Neural progenitor cell (in vitro differentiated cells): ENCODE data around the gene NUBPL. TPM values are rescaled to one million over a fixed set of nuclear protein-coding genes. Genes with fewer than 3 reads are reported as not detected.

Experiments
- DNase-seq: peaks from one replicate; pipeline ENCODE4 v3.0.0-alpha.2; 2016; ENCODE audit warnings: low spot score
- H2AFZ ChIP-seq: fragments of 200-600 bp; sonication (generic); replicated peaks from 2 replicates; pipeline ENCODE4 v1.6.1; 2016; ENCODE audit warnings: antibody characterized with exemption
- H3F3A ChIP-seq: fragments of 200-600 bp; sonication (generic); 2 replicates; pipeline ENCODE4 v1.6.1; 2016; ENCODE audit warnings: antibody characterized with exemption, low read depth
- H3K27ac ChIP-seq: fragments of 200-600 bp; sonication (generic); 2 replicates; pipeline ENCODE4 v1.5.1; 2016; ENCODE audit warnings: mild to moderate bottlenecking
- H3K27me3 ChIP-seq: fragments of 200-600 bp; sonication (generic); 2 replicates; pipeline ENCODE4 v1.6.1; 2016; ENCODE audit warnings: mild to moderate bottlenecking, moderate library complexity
- H3K36me3 ChIP-seq: fragments of 200-600 bp; sonication (generic); 2 replicates; pipeline ENCODE4 v1.5.1; 2016
- H3K4me1 ChIP-seq: fragments of 200-600 bp; sonication (generic); 2 replicates; pipeline ENCODE4 v1.6.1; 2016; ENCODE audit warnings: mixed run types
- H3K4me2 ChIP-seq: fragments of 200-600 bp; sonication (generic); 2 replicates; pipeline ENCODE4 v1.6.1; 2016
- H3K4me3 ChIP-seq: fragments of 200-600 bp; sonication (generic); 2 replicates; pipeline ENCODE4 v1.5.1; 2016
- H3K79me2 ChIP-seq: fragments of 200-600 bp; sonication (generic); 2 replicates; pipeline ENCODE4 v1.6.1; 2016; ENCODE audit warnings: low read depth
- H3K9ac ChIP-seq: fragments of 200-600 bp; sonication (generic); 2 replicates; pipeline ENCODE4 v1.6.1; 2016
- H3K9me3 ChIP-seq: fragments of 200-600 bp; sonication (generic); 2 replicates; pipeline ENCODE4 v1.5.1; 2016; ENCODE audit warnings: low read depth
- H4K20me1 ChIP-seq: fragments of 200-600 bp; sonication (generic); 2 replicates; pipeline ENCODE4 v1.6.1; 2016; ENCODE audit warnings: low read depth
- H3K27ac Mint-ChIP-seq: 3 replicates; pipeline ENCODE4 v1.8.0; 2021; ENCODE audit warnings: mixed read lengths
- H3K27me3 Mint-ChIP-seq: 2 replicates; pipeline ENCODE4 v1.8.0; 2022; ENCODE audit warnings: low read depth, mild to moderate bottlenecking, inconsistent platforms, moderate library complexity, mixed read lengths; ENCODE audit not compliant: insufficient read depth
- H3K36me3 Mint-ChIP-seq: 3 replicates; pipeline ENCODE4 v1.8.0; 2021; ENCODE audit warnings: mixed read lengths
- H3K4me1 Mint-ChIP-seq: 3 replicates; pipeline ENCODE4 v1.8.0; 2021; ENCODE audit warnings: mixed read lengths
- H3K4me3 Mint-ChIP-seq: 3 replicates; pipeline ENCODE4 v1.8.0; 2021; ENCODE audit warnings: mild to moderate bottlenecking, moderate library complexity, mixed read lengths
- H3K9me3 Mint-ChIP-seq: 3 replicates; pipeline ENCODE4 v1.8.0; 2020; ENCODE audit warnings: mixed read lengths
- EZH2 ChIP-seq: fragments of 200-600 bp; sonication (generic); IDR thresholded peaks from 2 replicates; pipeline ENCODE4 v1.6.1; 2017; ENCODE audit warnings: antibody characterized with exemption, mild to moderate bottlenecking, moderate library complexity
- EZH2phosphoT487 ChIP-seq: fragments of 200-600 bp; sonication (generic); IDR thresholded peaks from 2 replicates; pipeline ENCODE4 v1.6.1; 2017; ENCODE audit warnings: antibody characterized with exemption
- total RNA-seq: library from RNA; depleted of rRNA; stranded (reverse); fragments of >200 nt; gene quantifications from 2 replicates; pipeline ENCODE4 v1.2.3, GENCODE V29; 2015; ENCODE audit warnings: low replicate concordance
- TF ChIP-seq, protein P1 (sequence below): fragments of 200-600 bp; sonication (generic); IDR thresholded peaks from 2 replicates; pipeline ENCODE4 v1.5.1; 2017; ENCODE audit warnings: antibody characterized with exemption, mild to moderate bottlenecking

Gene NUBPL
- total RNA-seq, 1 donor from 2014 or later = 29.3 TPM

DNA sequence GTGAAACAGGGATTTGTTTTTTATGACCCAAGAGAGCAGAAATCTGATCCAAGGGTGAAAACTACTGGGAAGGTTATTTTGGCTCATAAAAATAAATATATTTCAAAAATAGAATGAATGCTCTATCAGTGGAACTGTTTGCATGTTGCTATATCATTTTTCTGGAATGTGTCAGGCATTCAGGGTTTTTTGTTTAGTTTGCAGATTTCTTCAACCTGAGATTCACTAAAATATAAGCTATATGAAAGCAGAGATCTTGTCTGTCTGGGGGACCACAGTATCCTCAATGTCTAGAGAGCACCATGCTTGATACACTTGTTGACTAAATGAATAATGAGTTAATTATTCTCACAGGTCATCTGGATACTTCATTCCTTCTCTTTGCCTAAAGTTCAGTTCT is 165.1 kb downstream of the NUBPL start:
- Histone ChIP-seq H3K27me3 (no peaks in the 10 kb centered on the region), H3K36me3 (no peaks in the 10 kb centered on the region), H3K4me2 (no peak overlapping the region), H3F3A (no peaks in the 10 kb centered on the region), H3K4me1 (no peaks in the 10 kb centered on the region), H4K20me1 (no peaks in the 10 kb centered on the region), H3K79me2 (no peaks in the 10 kb centered on the region), H2AFZ (no peak overlapping the region), H3K9me3 (no peaks in the 10 kb centered on the region), H3K27ac (no peak overlapping the region), H3K9ac (no peak overlapping the region), H3K4me3 (no peak overlapping the region)
- no peaks in the 10 kb centered on the region for H3K4me1 Mint-ChIP-seq
- peaks cover 3% of the 10 kb centered on the region for H3K27me3 Mint-ChIP-seq
- no peak overlapping the region for H3K27ac Mint-ChIP-seq
- no peak for DNase-seq
- H3K36me3 Mint-ChIP-seq = peaks cover 10% of the 10 kb centered on the region
- peaks cover 11% of the 10 kb centered on the region for H3K9me3 Mint-ChIP-seq
- no peak overlapping the region for H3K4me3 Mint-ChIP-seq
- TF ChIP-seq EZH2 = no peak
- no peak for TF ChIP-seq EZH2phosphoT487
- TF ChIP-seq, protein P1, sequence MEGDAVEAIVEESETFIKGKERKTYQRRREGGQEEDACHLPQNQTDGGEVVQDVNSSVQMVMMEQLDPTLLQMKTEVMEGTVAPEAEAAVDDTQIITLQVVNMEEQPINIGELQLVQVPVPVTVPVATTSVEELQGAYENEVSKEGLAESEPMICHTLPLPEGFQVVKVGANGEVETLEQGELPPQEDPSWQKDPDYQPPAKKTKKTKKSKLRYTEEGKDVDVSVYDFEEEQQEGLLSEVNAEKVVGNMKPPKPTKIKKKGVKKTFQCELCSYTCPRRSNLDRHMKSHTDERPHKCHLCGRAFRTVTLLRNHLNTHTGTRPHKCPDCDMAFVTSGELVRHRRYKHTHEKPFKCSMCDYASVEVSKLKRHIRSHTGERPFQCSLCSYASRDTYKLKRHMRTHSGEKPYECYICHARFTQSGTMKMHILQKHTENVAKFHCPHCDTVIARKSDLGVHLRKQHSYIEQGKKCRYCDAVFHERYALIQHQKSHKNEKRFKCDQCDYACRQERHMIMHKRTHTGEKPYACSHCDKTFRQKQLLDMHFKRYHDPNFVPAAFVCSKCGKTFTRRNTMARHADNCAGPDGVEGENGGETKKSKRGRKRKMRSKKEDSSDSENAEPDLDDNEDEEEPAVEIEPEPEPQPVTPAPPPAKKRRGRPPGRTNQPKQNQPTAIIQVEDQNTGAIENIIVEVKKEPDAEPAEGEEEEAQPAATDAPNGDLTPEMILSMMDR = no peak

DNA sequence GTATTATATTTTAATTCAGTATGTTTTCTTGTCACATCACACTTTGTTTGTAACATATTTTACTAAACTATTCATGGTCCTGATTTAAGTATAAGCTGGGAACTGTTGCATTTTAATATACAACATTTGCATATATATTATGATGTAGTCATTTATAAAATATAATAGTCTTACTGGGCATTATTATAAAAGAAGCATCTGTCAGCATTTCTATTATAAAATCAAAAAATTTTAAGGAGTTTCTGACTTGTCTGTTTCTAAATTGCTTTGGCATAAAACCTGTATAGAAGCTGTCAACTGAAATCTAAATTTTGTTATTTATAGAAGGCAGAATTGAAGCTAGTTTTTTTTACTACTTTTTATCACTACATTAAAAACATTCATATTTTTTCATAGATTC is 166.6 kb downstream of the NUBPL start:
- no peak for TF ChIP-seq EZH2
- TF ChIP-seq, protein P1 = no peak
- no peak for TF ChIP-seq EZH2phosphoT487
- Histone ChIP-seq H4K20me1 (no peaks in the 10 kb centered on the region), H3K79me2 (no peaks in the 10 kb centered on the region), H3K36me3 (no peaks in the 10 kb centered on the region), H3K27me3 (no peaks in the 10 kb centered on the region), H3K4me2 (no peak overlapping the region), H3K4me1 (no peaks in the 10 kb centered on the region), H3F3A (no peaks in the 10 kb centered on the region), H2AFZ (no peak overlapping the region), H3K27ac (no peak overlapping the region), H3K4me3 (no peak overlapping the region), H3K9me3 (no peaks in the 10 kb centered on the region), H3K9ac (no peak overlapping the region)
- no peak overlapping the region for H3K27ac Mint-ChIP-seq
- no peaks in the 10 kb centered on the region for H3K27me3 Mint-ChIP-seq
- H3K4me1 Mint-ChIP-seq = no peaks in the 10 kb centered on the region
- peaks cover 11% of the 10 kb centered on the region for H3K9me3 Mint-ChIP-seq
- DNase-seq = no peak
- peaks cover 8% of the 10 kb centered on the region for H3K36me3 Mint-ChIP-seq
- no peak overlapping the region for H3K4me3 Mint-ChIP-seq

DNA sequence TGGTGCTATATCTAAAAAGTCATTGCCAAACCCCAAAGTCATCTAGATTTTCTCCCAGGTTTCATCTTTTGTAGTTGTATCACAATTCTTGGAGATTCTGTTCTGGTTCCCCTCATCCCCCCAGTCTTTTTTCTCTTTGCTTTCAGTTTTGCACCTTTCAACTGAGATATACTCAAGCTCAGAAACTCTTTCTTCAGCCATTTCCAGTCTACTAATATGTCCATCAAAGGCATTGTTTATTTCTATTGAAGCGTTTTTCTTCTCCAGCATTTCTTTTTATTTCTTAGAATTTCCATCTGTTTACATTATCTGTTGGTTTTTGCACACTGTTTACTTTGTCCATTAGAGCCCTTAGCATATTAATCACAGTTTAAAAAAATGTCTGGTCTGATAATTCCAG is 179.5 kb downstream of the NUBPL start:
- Histone ChIP-seq H3K27me3 (no peaks in the 10 kb centered on the region), H3K4me3 (no peak overlapping the region)
- peaks cover 5% of the 10 kb centered on the region for H3K9me3 Mint-ChIP-seq

More for the DNA sequence above, 179.5 kb downstream of the NUBPL start:
- H3K36me3 Mint-ChIP-seq = no peaks in the 10 kb centered on the region
- H3K9me3 ChIP-seq = no peaks in the 10 kb centered on the region
- H3K4me3 Mint-ChIP-seq = no peak overlapping the region
- no peaks in the 10 kb centered on the region for H3F3A ChIP-seq
- no peak for TF ChIP-seq EZH2
- no peak for TF ChIP-seq EZH2phosphoT487
- TF ChIP-seq, protein P1 = no peak
- H3K27me3 Mint-ChIP-seq = no peaks in the 10 kb centered on the region
- H3K36me3 ChIP-seq = no peaks in the 10 kb centered on the region
- no peaks in the 10 kb centered on the region for H3K79me2 ChIP-seq
- no peak for DNase-seq
- no peaks in the 10 kb centered on the region for H3K4me1 ChIP-seq
- no peaks in the 10 kb centered on the region for H3K4me1 Mint-ChIP-seq
- no peak overlapping the region for H3K9ac ChIP-seq
- no peak overlapping the region for H3K27ac Mint-ChIP-seq
- no peak overlapping the region for H2AFZ ChIP-seq
- H3K4me2 ChIP-seq = no peak overlapping the region
- no peak overlapping the region for H3K27ac ChIP-seq
- H4K20me1 ChIP-seq = no peaks in the 10 kb centered on the region
